Gastroesophageal sphincter (tissue), 3 donors: Measurements from ENCODE around the gene KLHL8.

Source experiments
- CTCF ChIP-seq, 4 experiments: fragments of 200-600 bp in 2 of 4; fragments of 450-650 bp in 2 of 4; sonication (generic) in 1 of 4; IDR thresholded peaks; one replicate each; pipeline ENCODE4 v1.5.1; 2017 to 2019; ENCODE audit warnings: antibody characterized with exemption in 4 of 4, mild to moderate bottlenecking in 2 of 4, moderate library complexity in 2 of 4
- EP300 ChIP-seq: sonication (generic); formaldehyde crosslinking; IDR thresholded peaks from one replicate; pipeline ENCODE4 v1.6.1; 2017; ENCODE audit warnings: antibody characterized with exemption, mild to moderate bottlenecking
- POLR2A ChIP-seq, 2 donors: fragments of 450-650 bp; IDR thresholded peaks; one replicate each; pipeline ENCODE4 v1.6.1; 2017; ENCODE audit warnings: antibody characterized with exemption in 2 of 2, mild to moderate bottlenecking in 2 of 2, moderate library complexity in 1 of 2

- TF ChIP-seq EP300, result no peak
- TF ChIP-seq CTCF (IDR thresholded peaks at IDR 0.05), result no peak
- TF ChIP-seq POLR2A (IDR thresholded peaks at IDR 0.05), result no peak
Measured at GRCh38 chr4:87270144-87270543, 49.7 kb upstream of the KLHL8 start.
